Activated CD4-positive, alpha-beta T cell treated with anti-CD3 and anti-CD28 coated beads, Interleukin-2, amount 10 ng/mL, durations not matched to agents 7 days and 5 days (primary cell): ENCODE results near the gene STEAP2. TPM values are rescaled to one million over a fixed set of nuclear protein-coding genes. Genes with fewer than 3 reads are reported as not detected.

ENCODE experiments used
- CTCF ChIA-PET: fragments of 350-600 bp; sonication (Branson Sonifier 250); formaldehyde crosslinking; loops from one replicate; lab custom pipeline; 2021; ENCODE audit warnings: antibody characterized with exemption; lab: Charles Lee
- POLR2A ChIA-PET: fragments of 350-600 bp; sonication (Branson Sonifier 250); formaldehyde crosslinking; loops from one replicate; lab custom pipeline; 2021; ENCODE audit warnings: antibody characterized with exemption; lab: Charles Lee
- DNase-seq: peaks from one replicate; pipeline ENCODE4 v3.0.0-alpha.2; 2020
- H3K27ac Mint-ChIP-seq: one replicate; pipeline ENCODE4 v1.8.0; 2021; ENCODE audit warnings: mild to moderate bottlenecking, moderate library complexity, mixed read lengths
- H3K27me3 Mint-ChIP-seq: one replicate; pipeline ENCODE4 v1.8.0; 2021; ENCODE audit warnings: mixed read lengths
- H3K36me3 Mint-ChIP-seq: one replicate; pipeline ENCODE4 v1.8.0; 2021; ENCODE audit warnings: low read depth, mixed read lengths
- H3K4me1 Mint-ChIP-seq: one replicate; pipeline ENCODE4 v1.8.0; 2021; ENCODE audit warnings: mixed read lengths
- H3K4me3 Mint-ChIP-seq: one replicate; pipeline ENCODE4 v1.8.0; 2021; ENCODE audit warnings: mild to moderate bottlenecking, moderate library complexity, mixed read lengths
- H3K9me3 Mint-ChIP-seq: one replicate; pipeline ENCODE4 v1.8.0; 2021; ENCODE audit warnings: mixed read lengths
- total RNA-seq, 2 experiments: library from RNA; stranded (reverse); gene quantifications; one replicate each; pipeline ENCODE4 v1.2.3, GENCODE V29; 2021

The STEAP2 gene
- total RNA-seq = not detected

DNA sequence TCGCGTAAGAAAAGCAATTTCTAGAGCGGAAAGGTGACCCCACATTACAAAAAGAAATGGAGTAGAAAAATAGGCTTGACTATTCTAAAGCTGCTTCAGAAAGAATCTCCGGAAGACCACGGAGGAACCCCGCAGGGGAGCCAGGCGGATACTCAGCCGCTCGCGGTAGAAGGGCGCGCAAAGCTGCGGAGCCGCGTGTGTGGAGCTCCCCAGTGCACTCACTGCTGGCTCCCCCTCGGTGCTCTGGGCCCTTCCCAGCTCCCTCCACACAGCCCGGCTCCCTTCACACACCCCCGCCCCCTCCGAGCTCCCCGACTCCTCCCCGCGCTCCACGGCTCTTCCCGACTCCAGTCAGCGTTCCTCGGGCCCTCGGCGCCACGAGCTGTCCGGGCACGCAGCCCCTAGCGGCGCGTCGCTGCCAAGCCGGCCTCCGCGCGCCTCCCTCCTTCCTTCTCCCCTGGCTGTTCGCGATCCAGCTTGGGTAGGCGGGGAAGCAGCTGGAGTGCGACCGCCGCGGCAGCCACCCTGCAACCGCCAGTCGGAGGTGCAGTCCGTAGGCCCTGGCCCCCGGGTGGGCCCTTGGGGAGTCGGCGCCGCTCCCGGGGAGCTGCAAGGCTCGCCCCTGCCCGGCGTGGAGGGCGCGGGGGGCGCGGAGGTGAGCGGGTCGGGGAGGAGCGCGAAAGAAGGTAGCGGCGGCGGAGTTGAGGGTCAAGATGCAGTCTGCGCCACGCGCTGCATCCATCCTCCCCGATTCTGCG, at the start of gene STEAP2:
Gene STEAP2, plus strand, starts transcription at position 350 of the 758 bp plus-strand sequence. CDS start 13,343 bp downstream, outside the sequence.
- ChIA-PET CTCF (interaction anchor here (1.1 to 1.7 kb wide), 4 partner anchors 12 to 34 kb away, joined by 3 to 4 read pairs (median 3); no protein-coding TSS in a partner anchor), POLR2A (no interaction called here)

DNA sequence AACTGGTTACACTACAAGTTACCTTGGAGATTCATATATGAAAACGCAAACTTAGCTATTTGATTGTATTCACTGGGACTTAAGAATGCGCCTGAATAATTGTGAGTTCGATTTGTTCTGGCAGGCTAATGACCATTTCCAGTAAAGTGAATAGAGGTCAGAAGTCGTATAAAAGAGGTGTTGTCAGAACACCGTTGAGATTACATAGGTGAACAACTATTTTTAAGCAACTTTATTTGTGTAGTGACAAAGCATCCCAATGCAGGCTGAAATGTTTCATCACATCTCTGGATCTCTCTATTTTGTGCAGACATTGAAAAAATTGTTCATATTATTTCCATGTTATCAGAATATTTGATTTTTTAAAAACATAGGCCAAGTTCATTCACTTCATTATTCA, 48.0 kb upstream of the STEAP2 start:
- no peaks in the 10 kb centered on the region for H3K36me3 Mint-ChIP-seq
- H3K9me3 Mint-ChIP-seq = no peaks in the 10 kb centered on the region
- H3K27ac Mint-ChIP-seq = no peak overlapping the region
- POLR2A ChIA-PET = no interaction called here
- CTCF ChIA-PET = no interaction called here
- no peak for DNase-seq
- H3K27me3 Mint-ChIP-seq = peaks cover 10% of the 10 kb centered on the region
- H3K4me3 Mint-ChIP-seq = no peak overlapping the region
- no peaks in the 10 kb centered on the region for H3K4me1 Mint-ChIP-seq

More for the DNA sequence above, at the start of gene STEAP2:
- DNase-seq = peak; percentile 7
- Mint-ChIP-seq H3K27me3 (peaks cover 24% of the 10 kb centered on the region), H3K4me1 (peaks cover 2% of the 10 kb centered on the region), H3K9me3 (no peaks in the 10 kb centered on the region), H3K36me3 (no peaks in the 10 kb centered on the region), H3K27ac (no peak within 1 kb of the TSS), H3K4me3 (peak within 1 kb of the TSS; percentile 13)

DNA sequence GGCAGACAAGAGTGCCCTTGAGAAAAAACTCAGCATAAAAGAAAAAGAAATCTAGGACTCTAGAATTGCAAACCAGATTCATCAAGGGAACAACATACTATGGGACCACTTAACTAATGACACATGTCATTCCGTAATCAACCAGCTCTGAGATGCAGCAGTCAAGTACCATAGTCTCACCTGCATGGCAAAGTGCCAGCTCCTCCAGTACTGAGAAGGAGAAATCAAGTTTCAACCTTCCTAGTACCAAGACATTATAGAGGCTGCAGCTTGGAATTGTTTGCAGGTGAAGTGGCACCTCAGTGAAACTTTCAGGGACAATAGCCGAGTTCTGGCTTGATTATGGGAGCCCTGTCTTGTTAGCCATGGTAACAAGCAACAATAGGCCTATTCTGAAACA, 45.8 kb upstream of the STEAP2 start:
- CTCF ChIA-PET = interaction anchor here (0.5 to 1.2 kb wide), 2 partner anchors 12 to 1080 kb away, joined by 3 read pairs; partner anchors contain the start of gene STEAP1
- Mint-ChIP-seq H3K36me3 (no peaks in the 10 kb centered on the region), H3K9me3 (no peaks in the 10 kb centered on the region), H3K27me3 (peaks cover 8% of the 10 kb centered on the region), H3K4me3 (no peak overlapping the region), H3K4me1 (no peaks in the 10 kb centered on the region), H3K27ac (no peak overlapping the region)
- no peak for DNase-seq
- POLR2A ChIA-PET = no interaction called here

DNA sequence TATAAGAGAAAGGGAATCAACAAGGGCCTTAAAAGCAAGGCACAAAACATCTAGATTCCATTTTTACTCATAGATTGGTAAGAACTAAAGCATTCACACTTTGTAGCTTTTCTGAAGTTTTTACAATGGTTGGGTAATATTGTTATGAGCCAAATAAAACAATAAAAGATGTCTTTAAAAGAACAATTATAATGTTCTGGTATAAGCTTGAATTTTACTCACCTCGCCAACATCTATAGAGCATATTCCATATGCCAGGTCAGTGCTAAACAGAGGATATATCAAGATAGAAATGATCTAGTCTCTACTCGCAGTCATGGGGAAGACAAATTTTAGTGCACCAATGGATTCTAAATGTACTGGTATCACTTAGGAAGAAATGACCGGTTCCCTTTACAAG, 45.4 kb upstream of the STEAP2 start:
- DNase-seq = no peak
- Mint-ChIP-seq H3K27me3 (peaks cover 8% of the 10 kb centered on the region), H3K36me3 (no peaks in the 10 kb centered on the region), H3K4me1 (no peaks in the 10 kb centered on the region), H3K27ac (no peak overlapping the region), H3K9me3 (no peaks in the 10 kb centered on the region), H3K4me3 (no peak overlapping the region)
- ChIA-PET POLR2A (no interaction called here), CTCF (interaction anchor here (1.2 kb wide), 1 partner anchor 12 kb away, joined by 3 read pairs; the partner anchor contains the start of gene STEAP1)

DNA sequence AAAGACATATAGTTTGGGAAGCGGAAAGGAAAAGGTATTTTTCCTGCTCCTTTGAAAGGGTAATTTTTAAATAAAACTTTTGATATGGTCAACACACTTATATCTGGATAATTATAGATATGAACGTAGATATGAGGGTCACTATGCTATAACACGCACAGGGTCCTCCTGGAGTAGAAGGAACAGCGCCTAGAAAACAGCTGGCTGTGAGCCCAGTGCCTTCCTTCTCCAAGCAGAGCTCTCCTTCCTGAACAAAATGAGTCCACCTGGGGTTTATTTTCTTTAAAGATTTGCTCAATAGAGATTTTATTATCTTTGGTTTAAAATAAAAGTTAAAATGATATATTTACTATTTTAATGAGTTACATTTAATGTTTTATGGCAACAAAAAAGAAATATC, 44.2 kb upstream of the STEAP2 start:
- ChIA-PET CTCF (no interaction called here), POLR2A (no interaction called here)
- Mint-ChIP-seq H3K9me3 (no peaks in the 10 kb centered on the region), H3K27me3 (peaks cover 8% of the 10 kb centered on the region), H3K4me3 (no peak overlapping the region), H3K4me1 (no peaks in the 10 kb centered on the region), H3K36me3 (no peaks in the 10 kb centered on the region), H3K27ac (no peak overlapping the region)
- DNase-seq = no peak

DNA sequence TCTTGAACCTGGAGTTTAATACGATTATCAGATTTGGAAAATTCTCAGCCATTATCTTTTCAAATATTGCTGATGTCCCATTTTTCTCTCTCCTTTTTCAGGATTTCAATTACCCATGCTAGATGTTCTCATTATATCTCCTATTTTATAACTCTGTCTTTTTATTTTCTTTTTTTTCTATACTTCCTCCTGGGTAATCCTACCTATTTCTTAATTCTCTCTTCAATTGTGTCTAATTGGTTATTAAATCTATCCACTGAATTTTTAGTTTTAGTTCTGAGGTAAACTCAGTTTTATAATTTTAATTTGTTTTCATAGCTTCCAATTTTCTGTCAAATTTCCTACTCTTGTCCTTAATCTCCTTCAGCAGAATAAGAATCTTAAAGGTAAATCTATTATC, 41.6 kb upstream of the STEAP2 start:
- POLR2A ChIA-PET = no interaction called here
- Mint-ChIP-seq H3K9me3 (no peaks in the 10 kb centered on the region), H3K27ac (no peak overlapping the region), H3K4me3 (no peak overlapping the region), H3K27me3 (peaks cover 4% of the 10 kb centered on the region), H3K36me3 (no peaks in the 10 kb centered on the region), H3K4me1 (no peaks in the 10 kb centered on the region)
- CTCF ChIA-PET = no interaction called here
- no peak for DNase-seq

DNA sequence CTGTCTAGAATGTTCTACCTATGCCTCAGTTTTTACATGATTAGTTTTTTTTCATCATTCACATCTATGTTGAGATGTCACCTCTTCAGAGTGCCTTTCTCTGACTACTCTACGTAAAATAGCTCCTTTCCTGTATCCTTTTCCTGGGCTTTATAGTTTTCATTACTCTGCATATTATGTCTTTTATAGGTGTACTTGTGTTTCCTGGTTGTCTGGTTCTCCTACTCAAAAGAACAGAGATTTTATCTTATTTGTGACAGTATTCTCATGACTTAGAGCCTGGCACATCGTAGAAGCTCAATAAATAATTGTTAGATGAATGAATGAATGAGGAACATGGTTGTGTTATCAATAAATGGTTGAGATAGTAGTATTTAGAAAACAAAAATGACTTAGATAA, 39.4 kb upstream of the STEAP2 start:
- ChIA-PET CTCF (interaction anchor here (1.4 kb wide), 1 partner anchor 42 kb away, joined by 4 read pairs; no protein-coding TSS in a partner anchor), POLR2A (no interaction called here)
- H3K4me3 Mint-ChIP-seq = no peak overlapping the region
- no peaks in the 10 kb centered on the region for H3K4me1 Mint-ChIP-seq
- H3K27ac Mint-ChIP-seq = no peak overlapping the region
- no peaks in the 10 kb centered on the region for H3K27me3 Mint-ChIP-seq
- H3K36me3 Mint-ChIP-seq = no peaks in the 10 kb centered on the region
- DNase-seq = no peak
- H3K9me3 Mint-ChIP-seq = no peaks in the 10 kb centered on the region

DNA sequence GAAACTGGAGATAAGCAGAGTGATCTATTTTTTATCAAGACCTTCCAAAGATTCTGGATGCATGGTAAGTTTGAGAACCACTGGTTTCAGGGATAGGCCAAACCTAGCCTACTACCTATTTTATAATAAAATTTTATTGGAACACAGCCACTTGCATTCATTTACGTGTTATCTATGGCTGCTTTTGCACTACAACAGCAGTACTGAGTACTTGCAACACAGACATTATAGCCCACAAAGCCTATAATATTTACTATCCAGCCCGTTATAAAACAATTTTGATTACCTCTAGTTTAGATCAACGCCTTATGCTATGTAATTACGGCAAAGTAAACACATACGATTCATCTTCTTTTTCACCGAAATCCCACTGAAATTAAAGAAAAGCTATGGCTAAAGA, 38.9 kb upstream of the STEAP2 start:
- H3K27ac Mint-ChIP-seq = no peak overlapping the region

DNA sequence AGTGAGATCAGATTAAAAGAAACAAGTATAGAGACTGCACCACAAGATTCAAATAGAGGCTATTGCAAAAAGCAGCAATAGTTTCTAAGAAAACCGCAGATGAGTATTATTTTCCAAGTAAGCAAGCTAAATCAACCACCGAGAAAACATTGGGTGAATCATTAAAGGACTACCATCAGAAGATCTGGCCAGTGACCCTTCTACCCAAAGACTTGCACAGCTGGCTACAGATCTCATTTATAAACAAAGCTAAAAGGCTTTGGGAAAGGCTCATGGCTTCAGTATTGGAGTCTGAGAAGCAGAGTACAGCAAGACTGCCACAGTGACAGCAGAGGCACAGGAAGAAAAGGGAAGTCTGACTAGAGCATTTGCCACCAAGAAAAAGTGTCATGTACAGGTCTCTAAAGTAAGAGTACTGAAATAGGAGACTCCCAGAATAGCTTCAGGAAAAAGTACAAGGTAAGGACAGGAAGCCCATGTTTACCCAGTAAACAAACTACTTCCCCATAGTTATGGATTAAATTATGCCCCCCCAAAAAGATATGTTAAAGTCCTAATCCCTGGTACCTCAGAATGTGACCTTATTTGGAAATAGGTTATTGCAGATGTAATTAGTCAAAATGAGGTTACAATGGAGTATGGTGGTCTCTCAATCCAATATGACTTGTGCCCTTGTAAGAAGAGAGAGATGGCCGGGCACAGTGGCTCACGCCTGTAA, 38.3 kb upstream of the STEAP2 start:
- no peaks in the 10 kb centered on the region for H3K36me3 Mint-ChIP-seq
- CTCF ChIA-PET = interaction anchor here (0.7 to 1.4 kb wide), 2 partner anchors 9 to 41 kb away, joined by 3 to 4 read pairs; no protein-coding TSS in a partner anchor

More for the DNA sequence above, 38.9 kb upstream of the STEAP2 start:
- no peaks in the 10 kb centered on the region for H3K9me3 Mint-ChIP-seq
- H3K36me3 Mint-ChIP-seq = no peaks in the 10 kb centered on the region
- ChIA-PET CTCF (interaction anchor here (0.7 to 1.4 kb wide), 2 partner anchors 8 to 41 kb away, joined by 3 to 4 read pairs; no protein-coding TSS in a partner anchor), POLR2A (no interaction called here)
- no peaks in the 10 kb centered on the region for H3K27me3 Mint-ChIP-seq
- no peak overlapping the region for H3K4me3 Mint-ChIP-seq
- no peaks in the 10 kb centered on the region for H3K4me1 Mint-ChIP-seq
- DNase-seq = no peak

DNA sequence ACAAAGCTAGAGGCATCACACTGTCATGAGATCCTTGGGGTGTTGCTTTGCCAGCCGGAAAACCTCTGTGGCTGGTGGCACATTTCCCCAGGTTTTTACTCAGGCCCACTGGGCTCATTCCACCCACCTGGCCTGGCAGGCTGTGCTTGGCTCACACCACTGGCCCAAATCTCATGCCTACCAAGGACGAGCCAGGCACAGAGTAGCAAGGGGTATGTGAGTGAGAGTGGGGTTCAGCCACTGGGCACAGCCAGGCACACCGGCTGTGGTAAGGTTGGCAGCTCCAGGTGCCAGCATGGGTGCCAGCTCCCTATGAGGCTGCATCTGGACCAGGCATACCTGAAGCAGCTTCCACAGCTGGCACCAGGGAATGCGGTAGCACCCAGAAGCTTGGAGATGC, 35.9 kb upstream of the STEAP2 start:
- ChIA-PET CTCF (no interaction called here), POLR2A (no interaction called here)
- no peak overlapping the region for H3K4me3 Mint-ChIP-seq
- DNase-seq = no peak
- no peak overlapping the region for H3K27ac Mint-ChIP-seq
- no peaks in the 10 kb centered on the region for H3K9me3 Mint-ChIP-seq
- peaks cover 10% of the 10 kb centered on the region for H3K4me1 Mint-ChIP-seq
- H3K36me3 Mint-ChIP-seq = no peaks in the 10 kb centered on the region
- H3K27me3 Mint-ChIP-seq = no peaks in the 10 kb centered on the region

More for the DNA sequence above, 38.3 kb upstream of the STEAP2 start:
- Mint-ChIP-seq H3K4me3 (no peak overlapping the region), H3K27me3 (no peaks in the 10 kb centered on the region), H3K27ac (no peak overlapping the region), H3K4me1 (no peaks in the 10 kb centered on the region), H3K9me3 (no peaks in the 10 kb centered on the region)
- POLR2A ChIA-PET = no interaction called here
- DNase-seq = no peak

DNA sequence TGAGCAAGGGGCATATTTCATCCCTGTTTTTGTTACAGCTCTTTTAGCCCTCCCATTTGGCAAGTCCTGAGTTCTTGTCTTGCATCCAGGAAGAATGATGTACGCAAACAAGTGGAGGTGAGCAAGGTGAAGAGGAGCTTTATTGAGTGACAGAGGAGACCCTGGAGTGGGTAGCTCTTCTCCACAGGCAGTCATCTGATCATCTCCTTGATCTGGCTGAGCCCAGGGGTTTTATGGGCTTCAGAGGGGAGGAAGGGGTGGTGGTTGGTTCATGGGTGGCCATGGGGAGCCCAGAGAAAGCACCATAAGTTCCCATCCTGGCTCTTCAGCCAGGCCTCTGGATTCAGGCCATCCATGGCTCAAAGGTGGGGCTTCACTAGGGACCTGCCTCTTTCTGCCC, 35.3 kb upstream of the STEAP2 start:
- no peak overlapping the region for H3K4me3 Mint-ChIP-seq
- no peaks in the 10 kb centered on the region for H3K9me3 Mint-ChIP-seq
- peaks cover 10% of the 10 kb centered on the region for H3K4me1 Mint-ChIP-seq
- POLR2A ChIA-PET = no interaction called here
- CTCF ChIA-PET = no interaction called here
- H3K36me3 Mint-ChIP-seq = no peaks in the 10 kb centered on the region
- no peak for DNase-seq
- H3K27me3 Mint-ChIP-seq = no peaks in the 10 kb centered on the region
- H3K27ac Mint-ChIP-seq = no peak overlapping the region

DNA sequence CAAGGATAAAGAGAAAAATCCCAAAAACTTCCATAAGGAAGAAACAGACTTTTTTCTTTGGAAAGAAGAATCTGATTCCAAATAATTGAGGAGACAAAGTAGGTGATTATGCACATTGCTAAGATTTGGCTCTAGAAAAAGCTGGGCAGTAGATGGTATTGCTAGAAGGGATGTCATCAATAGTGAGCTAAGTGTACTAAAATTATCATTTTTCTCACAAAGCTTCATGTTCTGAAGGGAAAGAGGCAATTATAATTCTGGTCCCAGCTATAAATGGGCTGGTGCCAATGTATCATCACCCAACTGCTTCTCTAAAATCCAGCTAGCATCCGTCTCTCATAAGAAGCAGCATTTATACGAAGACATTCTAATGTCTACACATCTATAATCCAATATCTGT, 33.4 kb upstream of the STEAP2 start:
- H3K27me3 Mint-ChIP-seq = no peaks in the 10 kb centered on the region
- H3K36me3 Mint-ChIP-seq = no peaks in the 10 kb centered on the region
- ChIA-PET CTCF (interaction anchor here (0.6 to 1.5 kb wide), 3 partner anchors 17 to 168 kb away, joined by 3 read pairs; partner anchors contain the start of genes GTPBP10 and STEAP2), POLR2A (no interaction called here)
- no peaks in the 10 kb centered on the region for H3K9me3 Mint-ChIP-seq
- no peak overlapping the region for H3K27ac Mint-ChIP-seq
- DNase-seq = no peak
- H3K4me1 Mint-ChIP-seq = peaks cover 10% of the 10 kb centered on the region
- no peak overlapping the region for H3K4me3 Mint-ChIP-seq
